Peyer's patch (tissue), 4 donors: Measurements from ENCODE around the gene TEF. TPM values are rescaled to one million over a fixed set of nuclear protein-coding genes. Genes with fewer than 3 reads are reported as not detected.

Experiments used
- DNase-seq, 3 donors: peaks; one replicate each; pipeline ENCODE4 v3.0.0-alpha.2; 2017 to 2019
- H3K27ac ChIP-seq, 4 donors: fragments of 200-600 bp; sonication (generic); one replicate each; pipeline ENCODE4 v1.5.1; 2016 to 2019
- H3K27me3 ChIP-seq, 2 donors: fragments of 200-600 bp; sonication (generic); one replicate each; pipeline ENCODE4 v1.5.1; 2019
- H3K36me3 ChIP-seq, 3 donors: fragments of 200-600 bp; sonication (generic); one replicate each; pipeline ENCODE4 v1.5.1; 2016 to 2019
- H3K4me1 ChIP-seq, 4 donors: fragments of 200-600 bp; sonication (generic); one replicate each; pipeline ENCODE4 v1.5.1; 2016 to 2019
- H3K4me3 ChIP-seq, 4 donors: fragments of 200-600 bp; sonication (generic); 1 replicate in 3 of 4; 2 replicates in 1 of 4; pipeline ENCODE4 v1.5.1; 2016 to 2019; ENCODE audit warnings: mild to moderate bottlenecking in 1 of 4
- H3K9me3 ChIP-seq, 4 donors: fragments of 200-600 bp; sonication (generic); one replicate each; pipeline ENCODE4 v1.5.1; 2016 to 2019; ENCODE audit warnings: mild to moderate bottlenecking in 1 of 4
- CTCF ChIP-seq, 6 experiments: fragments of 450-650 bp in 4 of 6; fragments of 200-600 bp in 2 of 6; sonication (generic) in 1 of 6; IDR thresholded peaks; one replicate each; pipeline ENCODE4 v1.5.1; 2017 to 2019; ENCODE audit warnings: antibody characterized with exemption in 6 of 6, mild to moderate bottlenecking in 3 of 6, moderate library complexity in 1 of 6
- POLR2A ChIP-seq, 2 donors: fragments of 450-650 bp; IDR thresholded peaks; one replicate each; pipeline ENCODE4 v1.5.1; 2017; ENCODE audit warnings: antibody characterized with exemption in 2 of 2, mild to moderate bottlenecking in 2 of 2, moderate library complexity in 2 of 2
- total RNA-seq, 4 donors: library from RNA; depleted of rRNA; stranded (reverse); fragments of >200 nt; gene quantifications; one replicate each; pipeline ENCODE4 v1.1.0, GENCODE V29; 2016

The TEF gene
- total RNA-seq, 4 donors from 2014 or later = 6.6 to 42.2 (median 27.0) TPM

GRCh38 chr22:41348964-41349484, 32.7 kb upstream of the TEF start:
- Histone ChIP-seq H3K9me3 (no peaks in the 10 kb centered on the region), H3K36me3 (peaks cover 0 to 100% (median 0%) of the 10 kb centered on the region in 3 donors), H3K4me3 (no peak overlapping the region), H3K27me3 (no peaks in the 10 kb centered on the region), H3K4me1 (no peaks in the 10 kb centered on the region), H3K27ac (no peak overlapping the region)
- TF ChIP-seq CTCF (IDR thresholded peaks at IDR 0.05) (no peak), POLR2A (IDR thresholded peaks at IDR 0.05) (no peak)
- no peak for DNase-seq

- DNase-seq = no peak
- peaks cover 0 to 100% (median 0%) of the 10 kb centered on the region in 3 donors for H3K36me3 ChIP-seq
- H3K4me3 ChIP-seq = no peak overlapping the region
- no peaks in the 10 kb centered on the region for H3K9me3 ChIP-seq
- no peaks in the 10 kb centered on the region for H3K4me1 ChIP-seq
- H3K27me3 ChIP-seq = no peaks in the 10 kb centered on the region
- peak overlapping the region in 1 of 4 donors; percentile 45 for H3K27ac ChIP-seq
- no peak for TF ChIP-seq CTCF (IDR thresholded peaks at IDR 0.05)
- TF ChIP-seq POLR2A (IDR thresholded peaks at IDR 0.05) = no peak
Observed at GRCh38 chr22:41350087-41350486, 31.7 kb upstream of the TEF start.

- Histone ChIP-seq H3K27ac (no peak overlapping the region), H3K27me3 (no peaks in the 10 kb centered on the region), H3K4me1 (no peaks in the 10 kb centered on the region), H3K4me3 (no peak overlapping the region), H3K9me3 (no peaks in the 10 kb centered on the region), H3K36me3 (peaks cover 0 to 100% (median 0%) of the 10 kb centered on the region in 3 donors)
- TF ChIP-seq CTCF (IDR thresholded peaks at IDR 0.05) (no peak), POLR2A (IDR thresholded peaks at IDR 0.05) (no peak)
- DNase-seq = no peak
Observed at GRCh38 chr22:41351011-41351410, 30.7 kb upstream of the TEF start.

GRCh38 chr22:41352058-41352457, 29.7 kb upstream of the TEF start:
- H3K4me3 ChIP-seq = no peak overlapping the region
- no peaks in the 10 kb centered on the region for H3K27me3 ChIP-seq
- H3K9me3 ChIP-seq = no peaks in the 10 kb centered on the region
- TF ChIP-seq POLR2A (IDR thresholded peaks at IDR 0.05) = no peak
- no peak for TF ChIP-seq CTCF (IDR thresholded peaks at IDR 0.05)
- no peak for DNase-seq
- no peaks in the 10 kb centered on the region for H3K4me1 ChIP-seq
- peaks cover 0 to 100% (median 0%) of the 10 kb centered on the region in 3 donors for H3K36me3 ChIP-seq
- no peak overlapping the region for H3K27ac ChIP-seq

GRCh38 chr22:41353862-41354575, 27.7 kb upstream of the TEF start:
- DNase-seq = no peak
- Histone ChIP-seq H3K27me3 (no peaks in the 10 kb centered on the region), H3K27ac (no peak overlapping the region), H3K36me3 (peaks cover 0 to 96% (median 0%) of the 10 kb centered on the region in 3 donors), H3K4me3 (no peak overlapping the region), H3K9me3 (no peaks in the 10 kb centered on the region), H3K4me1 (no peaks in the 10 kb centered on the region)
- TF ChIP-seq CTCF (IDR thresholded peaks at IDR 0.05) (no peak), POLR2A (IDR thresholded peaks at IDR 0.05) (no peak)
